Endothelial cell of umbilical vein (primary cell): Measurements from ENCODE around the gene XYLT1.

Source experiments
- EZH2 ChIP-seq: IDR thresholded peaks from 2 replicates; pipeline ENCODE4 v1.6.1; 2012; ENCODE audit warnings: borderline replicate concordance, low read depth, mild to moderate bottlenecking, moderate library complexity, low read length, inconsistent platforms; ENCODE audit not compliant: severe bottlenecking
- GATA2 ChIP-seq: IDR thresholded peaks from 2 replicates; pipeline ENCODE4 v1.7.0; 2011; ENCODE audit warnings: low read depth, mild to moderate bottlenecking, moderate library complexity, mixed read lengths, low read length; ENCODE audit not compliant: insufficient read length, insufficient read depth
- MYC ChIP-seq: IDR thresholded peaks from one replicate; pipeline ENCODE4 v1.6.1; 2011; ENCODE audit warnings: mild to moderate bottlenecking, low read depth, low read length
- POLR2A ChIP-seq: IDR thresholded peaks from 2 replicates; pipeline ENCODE4 v1.6.1; 2012; ENCODE audit warnings: low read depth, mild to moderate bottlenecking, control low read depth, low read length
- TF ChIP-seq, protein P1 (sequence below), 2 donors: IDR thresholded peaks; 1 replicate in 1 of 2; 2 replicates in 1 of 2; pipeline ENCODE4 v1.5.1; 2011; ENCODE audit warnings: low read length in 2 of 2, mild to moderate bottlenecking in 2 of 2, moderate library complexity in 2 of 2, control low read depth in 1 of 2, inconsistent platforms in 1 of 2, low read depth in 1 of 2; ENCODE audit not compliant: insufficient read depth in 1 of 2; ENCODE audit errors: extremely low read depth in 1 of 2

- TF ChIP-seq, protein P1, sequence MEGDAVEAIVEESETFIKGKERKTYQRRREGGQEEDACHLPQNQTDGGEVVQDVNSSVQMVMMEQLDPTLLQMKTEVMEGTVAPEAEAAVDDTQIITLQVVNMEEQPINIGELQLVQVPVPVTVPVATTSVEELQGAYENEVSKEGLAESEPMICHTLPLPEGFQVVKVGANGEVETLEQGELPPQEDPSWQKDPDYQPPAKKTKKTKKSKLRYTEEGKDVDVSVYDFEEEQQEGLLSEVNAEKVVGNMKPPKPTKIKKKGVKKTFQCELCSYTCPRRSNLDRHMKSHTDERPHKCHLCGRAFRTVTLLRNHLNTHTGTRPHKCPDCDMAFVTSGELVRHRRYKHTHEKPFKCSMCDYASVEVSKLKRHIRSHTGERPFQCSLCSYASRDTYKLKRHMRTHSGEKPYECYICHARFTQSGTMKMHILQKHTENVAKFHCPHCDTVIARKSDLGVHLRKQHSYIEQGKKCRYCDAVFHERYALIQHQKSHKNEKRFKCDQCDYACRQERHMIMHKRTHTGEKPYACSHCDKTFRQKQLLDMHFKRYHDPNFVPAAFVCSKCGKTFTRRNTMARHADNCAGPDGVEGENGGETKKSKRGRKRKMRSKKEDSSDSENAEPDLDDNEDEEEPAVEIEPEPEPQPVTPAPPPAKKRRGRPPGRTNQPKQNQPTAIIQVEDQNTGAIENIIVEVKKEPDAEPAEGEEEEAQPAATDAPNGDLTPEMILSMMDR (IDR thresholded peaks at IDR 0.05; ENCODE audit: extremely low read depth in 1 of 2, insufficient read depth in 1 of 2, low read depth in 1 of 2, low read length in 2 of 2), result no peak
- no peak for TF ChIP-seq POLR2A
- no peak for TF ChIP-seq MYC
- no peak for TF ChIP-seq GATA2
- TF ChIP-seq EZH2, result no peak
Observed at GRCh38 chr16:17519101-17519955, 48.6 kb upstream of the XYLT1 start.
